ENCODE data around the gene DST.

DST gene

DNA sequence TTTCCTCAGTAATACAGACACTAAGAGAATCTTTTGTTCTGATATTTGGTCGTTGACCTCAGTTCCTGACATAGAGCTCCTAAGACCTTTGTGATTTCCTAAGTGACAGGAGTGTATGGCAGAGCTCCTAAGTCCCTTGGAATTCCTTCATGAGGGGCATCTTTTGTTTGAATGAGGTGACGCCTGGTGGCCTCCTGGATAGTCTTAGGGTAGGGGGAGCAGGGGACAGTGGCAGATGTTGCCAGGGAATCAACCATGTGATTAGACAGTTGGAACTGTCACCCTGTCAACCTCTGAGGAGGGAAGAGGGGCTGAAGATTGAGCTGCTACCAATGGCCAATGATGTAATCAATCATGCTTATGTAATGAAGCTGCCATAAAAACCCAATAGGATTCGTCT is 67.0 kb downstream of the DST start:
- H3K27ac ChIP-seq: no peak overlapping the region
- ChIA-PET CTCF (interaction anchor here (0.6 to 0.7 kb wide), 2 partner anchors 16 to 443 kb away, joined by 3 to 11 read pairs; no protein-coding TSS in a partner anchor), POLR2A (ENCODE audit: low non-redundant PET) (no interaction called here)
- TF ChIP-seq, protein P1, sequence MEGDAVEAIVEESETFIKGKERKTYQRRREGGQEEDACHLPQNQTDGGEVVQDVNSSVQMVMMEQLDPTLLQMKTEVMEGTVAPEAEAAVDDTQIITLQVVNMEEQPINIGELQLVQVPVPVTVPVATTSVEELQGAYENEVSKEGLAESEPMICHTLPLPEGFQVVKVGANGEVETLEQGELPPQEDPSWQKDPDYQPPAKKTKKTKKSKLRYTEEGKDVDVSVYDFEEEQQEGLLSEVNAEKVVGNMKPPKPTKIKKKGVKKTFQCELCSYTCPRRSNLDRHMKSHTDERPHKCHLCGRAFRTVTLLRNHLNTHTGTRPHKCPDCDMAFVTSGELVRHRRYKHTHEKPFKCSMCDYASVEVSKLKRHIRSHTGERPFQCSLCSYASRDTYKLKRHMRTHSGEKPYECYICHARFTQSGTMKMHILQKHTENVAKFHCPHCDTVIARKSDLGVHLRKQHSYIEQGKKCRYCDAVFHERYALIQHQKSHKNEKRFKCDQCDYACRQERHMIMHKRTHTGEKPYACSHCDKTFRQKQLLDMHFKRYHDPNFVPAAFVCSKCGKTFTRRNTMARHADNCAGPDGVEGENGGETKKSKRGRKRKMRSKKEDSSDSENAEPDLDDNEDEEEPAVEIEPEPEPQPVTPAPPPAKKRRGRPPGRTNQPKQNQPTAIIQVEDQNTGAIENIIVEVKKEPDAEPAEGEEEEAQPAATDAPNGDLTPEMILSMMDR (conservative IDR thresholded peaks at IDR 0.05; ENCODE audit: low read depth): no peak
- no peak for DNase-seq (ENCODE audit: low spot score)

DNA sequence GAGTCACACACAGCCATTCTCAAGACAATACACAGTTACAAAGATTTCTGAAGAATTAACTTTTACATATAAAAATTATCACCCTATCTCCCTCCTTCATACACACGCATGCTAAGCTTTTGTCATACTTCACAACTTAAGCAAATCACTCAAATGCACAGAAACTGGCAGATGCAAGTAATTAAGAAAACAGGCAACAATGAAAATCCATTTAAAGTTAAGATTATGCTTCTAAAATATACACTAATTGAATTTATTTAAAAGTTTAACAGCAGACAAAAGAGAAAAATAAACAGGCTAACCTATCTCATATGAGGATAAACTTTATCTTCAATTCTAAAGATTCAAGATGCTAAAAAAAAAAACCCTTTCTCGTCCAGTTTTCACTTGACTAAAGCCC is 68.4 kb downstream of the DST start:
- no peak overlapping the region for H3K27ac ChIP-seq
- ChIA-PET CTCF (interaction anchor here (0.6 kb wide), 1 partner anchor 49 kb away, joined by 3 read pairs; no protein-coding TSS in a partner anchor), POLR2A (ENCODE audit: low non-redundant PET) (interaction anchor here (0.6 kb wide), 1 partner anchor 121 kb away, joined by 7 read pairs; no protein-coding TSS in a partner anchor)
- TF ChIP-seq, protein P1 (conservative IDR thresholded peaks at IDR 0.05; ENCODE audit: low read depth): no peak
- no peak for DNase-seq (ENCODE audit: low spot score)

DNA sequence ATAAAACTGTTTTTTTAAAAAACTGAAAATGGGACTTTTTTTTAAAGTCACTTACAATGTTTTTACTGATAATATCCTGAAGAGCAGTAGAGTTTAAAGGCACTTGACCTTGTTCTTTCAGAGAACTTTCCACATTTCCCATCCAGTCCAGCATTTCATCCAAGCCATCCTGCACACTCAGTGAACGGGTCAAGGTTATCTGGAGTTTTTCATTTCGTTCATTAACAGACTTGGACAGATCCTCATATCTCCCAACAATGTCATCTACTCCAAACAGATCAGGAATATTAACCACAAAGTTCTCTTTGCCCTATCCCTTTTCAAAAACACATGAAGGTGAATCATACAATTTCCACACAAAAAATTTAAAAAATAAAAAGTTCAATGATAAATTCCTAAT is 69.1 kb downstream of the DST start:
- ChIA-PET POLR2A (ENCODE audit: low non-redundant PET) (interaction anchor here (0.9 kb wide), 1 partner anchor 31 kb away, joined by 4 read pairs; no protein-coding TSS in a partner anchor), CTCF (interaction anchor here (1.0 kb wide), 1 partner anchor 204 kb away, joined by 3 read pairs; no protein-coding TSS in a partner anchor)
- no peak overlapping the region for H3K27ac ChIP-seq
- no peak for DNase-seq (ENCODE audit: low spot score)
- TF ChIP-seq, protein P1 (conservative IDR thresholded peaks at IDR 0.05; ENCODE audit: low read depth): no peak

DNA sequence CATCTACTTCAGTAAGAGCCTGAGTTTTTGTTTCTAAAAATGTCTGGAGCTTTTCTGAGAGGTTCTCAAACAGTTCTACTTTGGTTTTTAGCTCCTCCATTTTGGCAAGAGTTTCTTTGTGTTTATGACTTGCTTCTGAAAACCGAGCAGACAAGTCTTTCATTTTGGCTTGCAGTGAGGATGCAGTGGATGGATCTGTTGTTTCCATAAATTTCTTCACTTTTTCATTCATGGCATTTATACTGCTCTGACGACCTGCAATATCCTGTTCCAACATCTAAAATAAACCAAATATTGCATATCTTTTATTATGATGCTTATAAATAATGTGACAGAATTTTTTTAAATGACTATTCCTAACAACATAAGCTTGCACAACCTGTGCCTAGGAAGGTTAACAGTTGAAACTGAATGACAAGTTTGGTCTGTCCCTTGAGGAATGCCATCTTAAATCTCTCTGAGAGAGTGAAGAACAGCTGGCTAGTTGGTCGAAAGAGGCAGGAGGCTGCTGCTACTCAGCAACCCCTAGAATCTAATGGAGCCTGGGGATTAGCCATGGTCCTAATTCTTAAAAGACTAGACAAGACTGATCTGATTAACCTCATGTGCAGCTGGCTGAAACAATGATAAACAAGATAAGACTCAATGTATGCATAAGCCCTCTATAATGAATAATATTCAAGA is 69.8 kb downstream of the DST start:
- ChIA-PET POLR2A (ENCODE audit: low non-redundant PET) (interaction anchor here (0.9 kb wide), 1 partner anchor 31 kb away, joined by 4 read pairs; no protein-coding TSS in a partner anchor), CTCF (interaction anchor here (1.0 kb wide), 1 partner anchor 203 kb away, joined by 3 read pairs; no protein-coding TSS in a partner anchor)
- H3K27ac ChIP-seq: no peak overlapping the region
- DNase-seq (ENCODE audit: low spot score): no peak
- TF ChIP-seq, protein P1 (conservative IDR thresholded peaks at IDR 0.05; ENCODE audit: low read depth): no peak

DNA sequence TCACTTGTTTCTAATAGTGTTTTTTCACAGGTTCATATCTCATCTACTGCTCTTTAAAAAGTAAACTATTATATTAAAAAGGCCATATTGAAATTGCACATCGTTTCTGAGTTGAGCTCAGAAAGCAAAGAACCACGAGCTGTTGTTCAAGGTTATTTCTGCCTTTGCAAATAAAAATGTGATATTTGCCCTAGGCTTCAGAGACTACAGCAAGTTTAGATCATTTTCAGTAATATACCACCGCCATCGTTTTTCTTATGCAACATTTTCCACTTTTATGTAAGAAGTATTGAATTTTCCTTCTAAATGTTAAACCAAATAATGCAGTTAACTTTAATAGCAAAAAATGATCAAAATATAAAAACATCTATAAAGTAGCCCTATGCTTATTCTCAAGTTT is 71.1 kb downstream of the DST start:
- DNase-seq (ENCODE audit: low spot score): no peak
- TF ChIP-seq, protein P1 (conservative IDR thresholded peaks at IDR 0.05; ENCODE audit: low read depth): no peak
- ChIA-PET POLR2A (ENCODE audit: low non-redundant PET) (no interaction called here), CTCF (interaction anchor here (0.6 kb wide), 1 partner anchor 312 kb away, joined by 3 read pairs; no protein-coding TSS in a partner anchor)
- no peak overlapping the region for H3K27ac ChIP-seq

DNA sequence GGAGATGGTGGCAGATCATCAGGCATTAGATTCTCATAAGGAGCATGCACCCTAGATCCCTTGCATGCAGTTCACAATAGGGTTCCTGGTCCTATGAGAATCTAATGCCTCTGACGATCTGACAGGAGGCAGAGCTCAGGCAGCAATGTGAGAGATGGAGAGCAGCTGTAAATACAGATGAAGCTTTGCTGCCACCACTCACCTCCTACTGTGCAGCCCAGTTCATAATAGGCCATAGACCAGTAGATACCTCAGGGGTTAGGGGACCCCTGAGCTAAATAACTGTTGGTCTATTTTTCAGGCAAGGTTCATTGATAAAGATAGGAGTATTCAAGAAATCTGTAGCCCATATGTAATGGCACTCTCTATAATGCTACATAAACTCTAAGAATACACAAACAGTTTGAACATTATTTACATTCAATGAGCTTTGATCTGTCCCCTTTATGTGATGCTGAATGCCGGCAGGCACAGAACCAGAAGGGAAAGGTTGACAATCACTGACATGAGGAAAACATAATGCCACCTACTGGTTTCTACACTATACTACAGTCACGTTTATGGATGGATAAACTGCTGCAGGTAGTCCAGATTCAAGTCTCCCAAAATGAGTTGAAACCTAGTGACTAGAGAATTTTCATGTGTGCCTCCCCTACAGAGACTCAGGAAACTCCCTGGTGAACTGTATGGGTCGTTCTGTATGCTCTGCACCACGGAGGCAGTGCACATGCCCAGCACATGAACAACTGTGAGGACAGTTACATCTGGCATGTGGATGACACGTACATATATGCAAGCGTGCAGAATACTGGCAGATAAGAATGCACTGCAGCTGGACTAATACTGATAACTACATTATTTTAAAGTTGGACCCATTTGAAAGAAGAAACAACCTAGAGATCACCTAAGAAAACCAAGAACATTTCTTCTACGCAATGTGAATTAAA is 72.0 kb downstream of the DST start:
- peak; percentile 29 for DNase-seq (ENCODE audit: low spot score)
- POLR2A ChIA-PET (ENCODE audit: low non-redundant PET): no interaction called here

More for the DNA sequence above, 72.0 kb downstream of the DST start:
- TF ChIP-seq, protein P1 (conservative IDR thresholded peaks at IDR 0.05; ENCODE audit: low read depth): peak; percentile 55
- H3K27ac ChIP-seq: no peak overlapping the region
- CTCF ChIA-PET: interaction anchor here (0.6 to 1.2 kb wide), 14 partner anchors 9 to 313 kb away, joined by 3 to 5 read pairs (median 3); no protein-coding TSS in a partner anchor
